NCI-H187 treated with DMSO at 0.1 percent for 48 hours (cell line): ENCODE data around the gene MRNIP.

Source experiments
- DNase-seq: peaks from one replicate; lab custom pipeline; 2025; lab: John Stamatoyannopoulos, UW

Gene MRNIP

DNA sequence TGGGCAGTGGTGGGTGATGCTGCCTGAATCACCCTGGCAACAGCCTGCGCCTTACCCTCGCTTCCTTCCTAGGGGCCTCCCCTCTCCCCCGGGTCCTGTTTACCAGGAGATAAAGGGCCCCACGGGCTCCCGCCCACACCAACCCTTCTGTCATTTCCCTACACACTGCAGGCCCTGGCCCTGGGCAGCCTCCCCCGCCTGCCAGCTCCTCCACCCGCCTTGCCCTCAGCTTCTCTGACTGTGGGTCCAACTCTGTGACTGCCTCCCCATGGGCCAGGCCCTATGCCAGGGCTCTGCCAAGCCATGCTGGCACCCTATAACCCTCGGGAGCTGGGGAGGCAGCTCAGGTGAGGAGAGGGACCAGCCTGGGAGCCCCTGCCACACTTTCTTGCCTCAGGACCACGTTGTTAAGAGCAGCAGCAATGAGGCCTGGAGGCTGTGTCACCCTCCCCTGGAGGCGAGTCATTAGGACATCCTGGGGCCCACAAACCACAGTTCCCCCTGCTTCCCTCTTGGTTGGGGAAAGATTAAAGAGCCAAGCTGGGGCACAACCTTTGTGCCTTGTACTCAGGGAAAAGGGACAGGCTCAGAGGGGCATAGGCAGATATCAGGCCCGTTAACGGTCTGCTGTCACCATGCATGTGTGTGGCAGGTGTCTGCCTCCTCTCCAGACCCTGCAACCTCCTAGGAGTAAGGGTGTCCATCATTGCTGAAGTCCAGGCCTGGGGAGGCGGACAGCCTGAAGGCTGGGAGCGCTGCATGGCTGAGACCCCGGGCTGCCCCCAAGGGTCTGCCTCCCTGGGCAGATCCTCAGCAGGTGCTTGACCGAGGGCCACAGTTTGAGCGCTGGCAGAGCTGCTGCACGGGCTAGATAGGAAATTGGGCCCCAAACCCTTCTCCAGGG, 54.7 kb downstream of the MRNIP start:
- no peak for DNase-seq

DNA sequence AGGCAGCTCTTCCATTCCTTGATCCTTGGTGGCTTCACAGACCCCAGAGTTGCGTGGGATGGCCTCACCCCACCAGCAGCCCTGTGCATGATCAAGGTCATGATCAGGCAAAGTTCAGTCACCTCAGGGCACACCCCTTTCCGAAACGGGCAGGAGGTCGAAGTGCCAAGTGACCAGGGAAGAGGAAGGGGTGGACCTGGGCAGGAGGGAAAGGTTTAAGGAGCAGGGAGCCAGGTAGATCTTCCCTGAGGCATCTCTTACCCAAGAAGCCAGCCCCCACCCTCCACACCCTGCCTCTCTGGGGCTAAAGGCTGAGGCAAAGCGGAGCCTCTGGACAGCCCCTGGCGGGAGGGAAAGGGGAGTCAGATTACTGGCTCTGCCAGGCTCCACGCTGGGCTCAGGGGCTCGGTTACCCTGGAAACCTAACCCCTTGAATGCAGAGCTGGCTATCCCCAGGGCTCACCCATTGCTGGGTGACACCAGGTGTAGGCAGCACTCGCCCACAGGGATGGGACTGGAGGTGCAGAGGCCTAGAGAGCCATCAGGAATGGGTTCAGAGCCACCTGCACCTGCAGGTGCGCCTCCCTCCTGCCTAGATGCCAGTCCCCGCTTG, 55.6 kb downstream of the MRNIP start:
- peak; percentile 68 for DNase-seq

DNA sequence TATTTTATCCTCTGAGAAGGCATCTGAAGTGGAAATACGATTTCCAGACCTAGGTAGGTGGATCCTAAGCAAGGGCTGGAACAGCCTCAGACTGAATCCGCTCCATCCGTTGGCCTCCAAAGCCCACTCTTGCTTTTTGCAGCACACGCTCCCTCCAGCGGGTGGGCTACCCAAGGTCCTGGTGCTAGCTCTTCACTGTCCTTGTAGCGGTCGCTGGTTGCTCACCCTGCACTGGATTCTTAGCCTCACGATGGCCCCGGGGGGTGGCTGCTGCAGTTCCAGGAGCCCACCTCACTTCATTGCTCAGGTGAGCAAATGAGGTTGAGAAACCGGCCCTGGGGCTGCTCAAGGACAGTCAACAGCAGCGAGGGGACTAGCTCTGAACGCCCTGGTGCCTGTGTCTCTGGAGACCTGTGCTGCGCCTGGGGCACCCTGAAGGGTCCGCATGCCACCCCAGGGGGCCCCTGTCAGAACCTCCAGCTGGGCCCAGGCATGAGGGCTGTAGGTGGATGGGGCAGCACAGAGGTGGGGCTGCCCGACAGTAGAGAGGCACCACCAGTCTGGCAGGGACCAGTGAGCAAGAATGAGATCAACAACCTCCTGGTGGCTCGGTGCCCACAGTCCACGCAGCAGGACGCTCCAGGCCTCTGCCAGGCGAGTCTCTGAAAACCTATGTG, 56.3 kb downstream of the MRNIP start:
- DNase-seq: no peak

DNA sequence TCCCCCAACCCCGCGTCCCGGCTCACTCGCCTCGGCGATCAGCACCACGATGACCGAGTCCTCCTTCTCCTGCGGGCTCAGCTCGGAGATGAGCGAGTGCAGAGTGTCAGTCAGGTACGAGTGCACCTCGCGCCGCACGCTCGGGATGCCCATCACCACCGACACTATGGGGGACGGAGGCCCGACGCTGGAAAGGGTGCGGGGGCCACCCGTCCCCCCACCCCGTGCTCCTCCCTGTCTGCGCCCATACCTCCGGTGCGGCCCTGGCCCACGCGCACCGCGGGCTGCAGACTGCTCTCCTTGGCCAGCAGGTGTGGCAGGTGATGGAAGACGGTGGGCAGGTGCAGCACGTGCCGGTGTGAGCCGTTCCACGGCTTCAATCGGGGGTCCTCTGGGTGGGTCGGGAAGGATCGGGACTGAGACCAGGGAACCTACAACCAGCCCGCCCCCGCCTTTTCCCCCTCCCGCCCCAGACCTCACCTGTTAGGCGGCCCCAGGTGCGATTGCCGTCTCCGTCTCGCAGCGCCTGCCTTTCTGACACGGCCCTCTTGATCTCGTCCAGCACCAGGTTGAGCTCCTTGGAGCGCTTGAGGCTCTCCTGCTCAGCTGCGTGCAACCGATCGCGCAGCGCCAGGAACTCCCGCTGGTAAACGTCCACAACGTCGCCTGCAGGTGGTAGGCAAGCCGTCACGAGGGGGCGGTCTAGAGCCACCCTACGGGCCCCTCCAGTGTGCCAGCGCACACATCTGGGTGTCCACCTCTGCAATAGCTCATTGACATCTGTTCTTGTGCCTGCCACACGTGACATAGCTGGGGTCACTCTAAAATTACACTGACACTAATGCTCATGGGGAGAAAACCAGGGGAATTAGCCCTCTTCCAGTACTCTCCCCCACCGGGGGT, 57.1 kb downstream of the MRNIP start:
- peak; percentile 33 for DNase-seq

DNA sequence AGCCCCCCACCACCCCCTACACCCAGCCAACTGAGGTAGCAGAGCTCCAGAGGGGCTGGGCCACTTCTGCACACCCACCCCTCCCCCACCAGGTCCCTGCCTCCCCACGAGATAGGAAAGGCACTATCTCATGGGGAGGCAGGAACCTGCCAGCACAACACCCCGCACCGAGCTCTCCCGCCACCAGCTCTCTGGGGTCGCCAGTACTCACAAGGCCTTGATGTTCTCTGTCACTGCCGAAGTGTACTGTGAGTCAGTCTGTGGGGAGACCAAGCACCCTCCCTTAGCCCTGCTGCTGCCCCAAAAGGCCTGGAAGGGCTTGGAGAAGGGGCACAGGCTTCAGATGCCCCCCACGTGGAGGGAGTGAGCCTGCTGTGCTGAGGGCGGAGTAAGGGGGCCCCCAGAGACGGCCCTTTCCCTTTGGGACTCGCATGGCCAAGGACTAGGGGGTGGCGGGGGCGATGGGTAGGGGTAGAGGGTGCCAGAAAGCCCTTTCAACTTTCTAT, 57.9 kb downstream of the MRNIP start:
- no peak for DNase-seq

DNA sequence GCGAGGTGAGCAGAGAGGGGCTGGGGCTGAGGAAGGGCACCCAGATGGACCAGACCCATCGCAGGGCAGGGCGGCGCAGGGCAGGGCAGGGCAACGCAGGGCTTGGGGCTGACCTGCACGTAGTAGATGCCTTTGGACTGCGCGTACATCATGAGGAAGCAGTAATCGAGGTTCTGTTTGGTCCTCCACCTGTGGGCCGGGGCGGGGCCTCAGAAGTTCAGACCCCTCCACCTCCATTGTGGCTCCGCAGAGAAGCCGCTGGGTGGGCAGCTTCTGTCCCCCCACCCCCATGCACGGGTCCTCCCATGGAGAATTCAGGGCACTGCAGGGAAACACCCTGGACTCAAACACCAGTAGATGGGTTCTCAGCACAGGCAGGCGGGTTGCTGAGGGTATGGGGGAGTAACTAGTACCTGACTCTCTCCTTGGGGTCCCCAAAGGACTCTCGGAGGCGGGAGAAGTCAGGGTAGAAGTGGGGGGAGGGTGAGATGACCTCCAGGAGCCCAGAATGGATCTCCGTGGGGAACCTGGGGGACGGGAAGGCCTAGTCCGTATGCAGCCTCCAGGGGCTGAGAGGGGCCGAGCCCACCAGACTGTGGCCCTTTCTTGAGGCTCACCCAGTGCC, 58.4 kb downstream of the MRNIP start:
- DNase-seq: no peak

DNA sequence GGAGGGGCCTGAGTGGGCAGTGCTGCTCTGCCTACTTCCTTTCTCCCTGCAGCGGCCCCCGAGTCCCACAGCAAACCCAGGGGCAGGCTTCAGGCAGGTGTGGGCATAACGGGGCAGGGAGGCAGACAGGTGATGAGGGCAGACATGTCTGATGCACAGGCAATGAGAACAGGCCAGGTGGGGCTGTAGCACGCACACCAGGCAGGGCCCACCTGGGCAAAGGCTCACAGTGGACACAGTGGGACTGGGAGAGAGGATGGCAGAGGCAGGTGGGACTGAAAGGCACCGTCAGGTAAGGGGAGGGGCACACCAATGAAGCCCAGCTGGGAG, 59.0 kb downstream of the MRNIP start:
- no peak for DNase-seq

DNA sequence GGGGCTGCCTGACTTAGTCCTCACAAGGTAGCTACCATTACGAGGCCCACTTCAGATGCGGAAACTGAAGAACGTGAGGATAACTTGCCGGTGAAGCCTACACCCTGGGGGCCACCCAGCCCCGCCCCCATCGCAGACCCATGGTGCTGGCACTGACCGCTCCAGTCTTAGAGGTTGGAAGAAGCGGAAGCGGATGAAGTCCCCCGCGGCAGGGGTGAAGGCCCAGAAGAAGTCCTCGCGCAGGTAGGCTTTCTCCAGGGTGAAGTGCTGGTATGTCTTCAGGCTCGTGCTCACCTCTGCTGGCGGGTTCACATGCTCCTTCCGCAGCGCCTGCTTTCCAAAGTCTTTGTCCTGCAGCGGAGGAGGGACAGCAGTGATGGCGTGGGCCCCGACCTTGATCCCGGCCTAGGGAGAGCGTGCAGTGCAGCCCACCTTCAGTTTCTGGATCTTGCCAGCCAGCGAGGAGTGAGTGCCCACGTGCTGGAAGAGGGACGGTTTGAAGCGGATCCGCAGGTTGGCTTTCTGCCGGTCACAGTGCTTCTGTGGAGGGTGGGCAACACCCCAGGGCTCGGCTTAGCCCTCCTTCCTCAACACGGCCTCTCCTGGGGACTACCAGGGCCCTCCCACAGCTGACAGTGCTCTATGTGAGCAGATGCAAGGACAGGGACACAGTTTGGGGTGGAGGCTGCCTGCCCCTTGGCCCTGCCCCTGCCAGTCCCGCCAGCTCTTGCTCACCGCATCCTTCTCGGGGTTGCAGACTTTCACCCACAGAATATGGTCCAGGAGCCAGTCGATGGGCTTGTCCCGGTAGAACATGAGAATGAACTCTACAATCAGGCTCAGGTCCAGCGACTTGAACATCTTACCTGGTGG, 59.6 kb downstream of the MRNIP start:
- no peak for DNase-seq

DNA sequence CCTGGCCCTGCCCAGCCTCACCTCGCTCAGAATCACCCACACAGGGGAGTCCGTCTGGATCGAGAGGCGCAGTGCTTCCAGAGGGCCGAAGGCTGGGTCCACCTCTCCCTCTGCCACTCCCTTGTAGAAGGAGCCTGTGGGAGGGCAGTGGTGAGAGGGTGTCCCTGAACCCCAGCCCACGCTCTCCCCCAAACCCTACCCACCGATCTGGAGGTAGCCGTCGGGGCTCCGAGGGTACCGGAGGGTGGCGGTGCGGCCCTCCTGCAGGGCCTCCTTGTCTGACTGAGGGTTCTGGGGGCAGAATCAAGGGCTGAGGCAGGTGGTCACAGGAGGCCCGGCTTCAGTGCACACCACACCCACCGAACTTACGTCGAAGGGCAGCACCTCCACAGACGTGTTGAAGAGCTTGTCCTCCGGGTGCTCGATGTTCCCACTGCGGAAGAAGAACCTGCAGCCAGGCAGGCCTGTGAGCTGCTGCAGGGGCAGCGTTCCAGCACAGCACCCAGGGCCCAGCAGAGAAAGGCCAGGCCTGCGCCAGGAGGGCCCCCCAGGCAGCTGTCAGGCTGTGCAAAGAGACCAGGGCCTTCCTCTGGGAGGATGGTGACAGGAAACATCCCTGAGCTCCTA, 60.4 kb downstream of the MRNIP start:
- no peak for DNase-seq

DNA sequence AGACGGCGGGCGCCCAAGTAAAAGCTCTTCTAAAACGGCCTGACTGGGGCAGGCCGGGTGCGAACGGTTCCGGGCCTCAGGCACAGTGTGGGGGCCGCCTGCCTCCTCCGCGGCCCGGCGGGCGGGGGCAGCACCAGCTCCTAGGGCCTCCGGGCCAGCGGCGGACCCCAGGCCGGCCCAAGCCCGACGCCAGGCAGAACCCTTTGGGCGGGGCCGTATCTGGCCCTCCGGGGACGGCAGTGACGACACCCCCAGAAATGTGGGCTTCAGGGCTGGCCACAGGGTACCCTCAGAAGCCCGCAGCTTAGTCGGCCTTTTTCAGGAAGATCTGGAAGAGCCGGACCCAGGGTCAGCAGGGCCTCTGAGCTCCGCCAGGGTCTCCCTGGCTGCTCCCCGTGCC, 60.9 kb downstream of the MRNIP start:
- no peak for DNase-seq

DNA sequence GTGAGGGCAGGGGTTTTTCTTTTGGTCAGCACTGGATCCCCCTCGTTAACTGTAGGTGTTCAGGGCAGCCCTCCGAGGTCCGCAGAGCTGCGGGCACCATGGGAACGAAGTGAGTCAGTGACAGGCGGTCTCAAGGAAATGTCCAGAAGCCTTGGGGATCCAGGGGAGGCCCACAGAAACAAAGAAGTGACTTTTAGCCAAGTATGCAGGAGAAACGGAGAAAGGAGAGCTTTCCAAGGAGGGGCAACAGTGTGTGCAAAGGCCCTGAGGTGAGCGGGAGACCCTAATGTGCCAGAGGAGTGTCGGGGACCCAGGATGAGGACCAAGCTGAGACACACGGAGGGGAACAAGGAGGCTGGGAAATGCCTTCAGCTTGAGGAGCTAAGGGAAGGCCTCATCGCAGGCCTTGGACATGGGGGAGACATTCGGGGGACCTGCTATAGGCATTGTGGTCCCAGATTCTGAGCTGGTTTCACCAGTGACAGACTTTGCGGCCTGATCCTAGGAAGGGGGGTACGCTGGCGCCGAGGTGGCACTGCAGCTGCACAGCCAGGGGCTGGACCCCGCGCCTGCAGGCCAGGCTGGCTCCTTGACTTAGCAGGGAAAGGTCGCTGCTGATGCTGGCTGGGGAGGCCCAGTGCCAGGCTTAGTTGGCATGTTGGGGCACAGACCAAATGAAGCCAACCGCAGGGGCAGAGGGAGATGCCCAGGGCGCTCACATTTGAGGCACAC, 61.6 kb downstream of the MRNIP start:
- DNase-seq: no peak

DNA sequence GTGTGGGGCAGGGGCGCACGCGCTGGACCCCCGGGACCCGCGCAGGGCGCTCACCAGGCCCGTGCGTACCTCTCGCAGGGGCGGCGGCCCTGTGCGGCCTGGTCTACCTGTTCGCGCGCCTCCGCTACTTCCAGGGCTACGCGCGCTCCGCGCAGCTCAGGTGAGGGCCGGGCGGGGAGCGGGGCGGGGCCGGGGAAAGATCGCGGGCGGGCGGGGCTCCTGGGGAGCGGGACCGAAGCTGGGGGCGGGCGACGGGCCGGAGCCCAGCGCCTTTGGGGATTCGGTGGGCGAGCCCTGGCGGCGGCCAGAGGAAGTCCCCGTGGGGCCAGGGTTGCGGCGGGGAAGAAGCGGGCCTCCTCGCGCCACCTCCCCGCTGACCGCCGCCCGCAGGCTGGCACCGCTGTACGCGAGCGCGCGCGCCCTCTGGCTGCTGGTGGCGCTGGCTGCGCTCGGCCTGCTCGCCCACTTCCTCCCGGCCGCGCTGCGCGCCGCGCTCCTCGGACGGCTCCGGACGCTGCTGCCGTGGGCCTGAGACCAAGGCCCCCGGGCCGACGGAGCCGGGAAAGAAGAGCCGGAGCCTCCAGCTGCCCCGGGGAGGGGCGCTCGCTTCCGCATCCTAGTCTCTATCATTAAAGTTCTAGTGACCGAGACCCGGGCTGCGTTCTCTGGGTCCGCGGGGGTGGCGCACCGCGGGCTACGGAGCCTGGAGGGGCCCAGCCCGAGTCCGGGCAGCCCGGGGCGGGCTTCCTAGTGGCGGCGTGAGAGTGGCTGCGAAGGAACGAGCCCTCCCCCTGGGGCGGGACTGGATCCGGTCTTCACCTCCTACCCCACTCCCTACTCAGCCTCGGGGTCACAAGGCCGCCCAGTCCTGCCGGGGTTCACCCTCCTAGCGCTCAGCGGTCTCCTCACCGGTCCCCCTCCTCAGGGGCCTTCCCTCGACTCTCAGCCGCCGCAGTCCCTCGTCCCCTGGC, 62.5 kb downstream of the MRNIP start:
- no peak for DNase-seq

DNA sequence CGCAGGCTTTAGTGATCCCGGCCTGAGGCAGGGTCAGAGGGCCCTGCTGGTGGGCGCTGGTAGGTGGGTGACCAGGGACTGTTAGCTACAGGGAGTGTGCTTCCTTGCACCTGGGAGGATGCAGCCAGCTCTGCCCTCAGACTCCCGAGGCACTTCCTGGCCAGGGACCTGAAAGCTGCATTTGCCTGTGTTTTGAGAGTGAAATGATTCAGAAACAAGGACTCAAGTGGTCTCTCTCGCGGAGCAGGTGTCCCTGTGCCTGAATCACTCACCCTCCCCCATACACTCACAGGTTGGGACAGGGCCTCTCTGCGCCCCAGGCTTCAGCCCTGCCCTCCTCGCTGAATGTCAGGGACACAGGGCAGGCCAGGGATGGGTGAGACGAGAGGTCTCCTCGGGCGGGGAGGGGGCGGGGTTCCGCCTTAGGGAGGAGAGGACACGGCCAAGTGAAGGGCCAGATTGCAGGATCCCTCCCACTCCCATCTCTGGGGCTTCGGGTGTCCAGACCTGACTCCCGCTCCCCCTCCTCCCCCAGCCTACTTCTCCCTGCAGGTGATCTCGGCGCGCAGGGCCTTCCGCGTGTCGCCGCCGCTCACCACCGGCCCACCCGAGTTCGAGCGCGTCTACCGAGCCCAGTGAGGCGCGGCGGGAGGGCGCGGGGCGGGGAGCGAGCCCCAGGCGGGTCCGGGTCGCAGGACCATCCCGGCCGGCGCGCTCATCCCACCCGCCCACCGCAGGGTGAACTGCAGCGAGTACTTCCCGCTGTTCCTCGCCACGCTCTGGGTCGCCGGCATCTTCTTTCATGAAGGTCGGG, 63.4 kb downstream of the MRNIP start:
- DNase-seq: no peak

DNA sequence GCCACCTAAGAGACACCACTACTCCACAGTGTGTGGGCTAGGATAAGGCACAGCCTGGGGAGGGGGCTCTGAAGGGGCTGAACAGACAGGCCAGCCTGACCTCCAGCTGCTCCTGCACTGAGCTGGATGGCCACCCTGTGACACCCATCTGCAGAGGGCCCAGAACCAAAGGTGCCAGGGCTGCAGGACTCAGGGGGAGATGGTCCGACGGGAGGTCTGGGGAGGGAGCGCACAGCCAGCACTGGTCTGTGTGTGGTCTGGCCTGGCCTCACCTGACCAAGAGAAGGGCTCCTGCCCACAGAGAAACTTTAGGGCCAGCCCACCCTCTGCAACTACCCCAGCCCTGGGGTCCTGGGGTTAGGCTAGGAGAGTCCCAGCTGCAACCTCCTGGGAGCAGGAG, 64.0 kb downstream of the MRNIP start:
- DNase-seq: no peak

DNA sequence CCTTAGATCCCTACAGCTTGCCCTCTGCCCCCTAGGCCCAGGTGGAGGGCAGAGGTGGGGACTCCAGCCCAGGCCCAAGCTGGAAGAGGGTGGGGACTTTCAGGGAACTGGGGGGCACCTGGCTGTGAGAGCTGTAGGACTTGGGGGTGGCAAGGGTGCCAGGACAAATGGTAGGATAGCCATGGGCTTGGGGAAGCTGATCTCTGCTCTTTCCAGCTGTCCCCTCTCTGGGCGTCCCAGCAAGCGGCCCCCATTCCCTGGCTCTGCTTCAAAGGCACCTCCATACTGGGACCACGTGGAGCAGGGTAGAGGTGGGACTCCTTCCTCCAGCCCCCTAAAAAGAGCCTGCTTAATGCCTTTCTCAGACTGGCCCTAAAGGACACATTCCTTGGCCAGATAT, 64.4 kb downstream of the MRNIP start:
- DNase-seq: no peak

DNA sequence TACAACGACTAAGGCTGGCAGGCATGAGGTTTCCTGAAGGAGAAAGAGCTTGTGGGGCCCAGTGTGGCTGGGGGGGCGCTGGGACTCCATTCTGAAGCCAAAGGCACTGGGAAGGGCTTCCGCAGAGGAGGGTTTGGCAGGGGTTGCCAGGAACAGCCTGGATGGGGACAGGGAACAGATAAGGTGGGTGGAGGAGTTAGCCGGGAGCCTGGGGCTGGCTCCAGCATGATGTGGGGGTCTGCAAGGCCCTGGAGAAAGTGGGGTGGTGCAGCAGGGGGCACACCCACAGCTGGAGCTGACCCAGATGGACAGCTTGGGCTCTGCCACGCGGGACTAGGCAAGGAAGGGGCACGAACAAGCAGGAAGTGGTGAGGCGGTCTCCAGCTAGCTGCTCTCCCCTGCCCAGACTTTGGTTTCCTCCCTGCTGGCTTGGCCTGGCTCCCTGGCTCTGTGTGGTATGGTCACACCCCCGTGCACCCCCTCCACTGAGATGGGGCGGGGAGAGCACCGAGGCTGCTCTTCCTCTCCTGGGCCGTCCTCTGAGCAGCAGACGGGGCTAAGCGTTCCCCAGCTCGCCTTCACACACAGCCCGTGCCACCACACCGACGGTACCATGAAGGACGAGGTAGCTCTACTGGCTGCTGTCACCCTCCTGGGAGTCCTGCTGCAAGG, 65.0 kb downstream of the MRNIP start, which contains the start of gene LTC4S:
Gene LTC4S (plus strand): TSS at position 519 of the 672 bp plus-strand sequence. CDS start 95 bp downstream, at position 614.
- no peak for DNase-seq
